Adrenal gland (tissue), 12 donors: ENCODE measurements around the gene ZNF525. TPM values are rescaled to one million over a fixed set of nuclear protein-coding genes. Genes with fewer than 3 reads are reported as not detected.
"Not testable (repeated sequence)": the region's sequence is repeated elsewhere in the genome, so short reads cannot be mapped to it uniquely, and the experiment has no call there.

ENCODE experiments used
- DNase-seq, 7 donors: peaks; one replicate each; pipeline ENCODE4 v3.0.0-alpha.2; 2019 to 2020
- H3K27ac ChIP-seq, 5 donors: fragments of 200-600 bp; sonication (generic) in 4 of 5; 1 replicate in 3 of 5; 2 replicates in 2 of 5; pipeline versions ENCODE4 v1.5.1 to v1.8.0; 2016 to 2020; ENCODE audit warnings: mild to moderate bottlenecking in 1 of 5
- H3K27me3 ChIP-seq: fragments of 200-600 bp; 2 replicates; pipeline ENCODE4 v1.8.0; 2021
- H3K36me3 ChIP-seq, 2 donors: fragments of 200-600 bp; replicated peaks in 1 of 2; 1 replicate in 1 of 2; 2 replicates in 1 of 2; pipeline versions ENCODE4 v1.5.1 to v1.8.0; 2018 to 2022
- H3K4me1 ChIP-seq, 2 donors: fragments of 200-600 bp; replicated peaks in 1 of 2; 1 replicate in 1 of 2; 2 replicates in 1 of 2; pipeline versions ENCODE4 v1.5.1 to v1.8.0; 2018 to 2021
- H3K4me3 ChIP-seq, 4 donors: fragments of 200-600 bp; sonication (generic) in 3 of 4; one replicate each; pipeline ENCODE4 v1.5.1; 2016 to 2018
- H3K9me3 ChIP-seq, 3 donors: fragments of 200-600 bp; sonication (generic) in 1 of 3; replicated peaks in 1 of 3; 1 replicate in 2 of 3; 2 replicates in 1 of 3; pipeline versions ENCODE4 v1.5.1 to v1.8.0; 2016 to 2021
- CTCF ChIP-seq, 6 experiments: fragments of 450-650 bp in 4 of 6; fragments of 200-600 bp in 2 of 6; sonication (generic) in 1 of 6; IDR thresholded peaks; 1 replicate in 5 of 6; 2 replicates in 1 of 6; pipeline versions ENCODE4 v1.5.1 to v1.8.0; 2016 to 2021; ENCODE audit warnings: antibody characterized with exemption in 6 of 6, mild to moderate bottlenecking in 2 of 6, moderate library complexity in 1 of 6
- POLR2A ChIP-seq, 2 donors: fragments of 450-650 bp; IDR thresholded peaks; one replicate each; pipeline ENCODE4 v1.6.1; 2017; ENCODE audit warnings: antibody characterized with exemption in 2 of 2, mild to moderate bottlenecking in 2 of 2, moderate library complexity in 1 of 2
- WGBS, 4 donors: extraction: QIAGEN DNeasy Blood & Tissue Kit in 2 of 4; methylation state at CpG; one replicate each; pipeline versions ENCODE4 v1.1.5 to v1.1.7; 2013 to 2017; 5-methylcytosine and 5-hydroxymethylcytosine counted together
- intact Hi-C, 2 donors: fragments of 100-400 bp; cut with DNase I; formaldehyde crosslinking; loops; one replicate each; pipeline versions ENCODE4 v1.14.1 to v1.15.0; 2022 to 2023
- polyA plus RNA-seq, 3 donors: library from polyadenylated mRNA; stranded (reverse); fragments of 200-250 nt in 2 of 3; fragments of 350-450 nt in 1 of 3; fragmentation: Illumina TruSeq in 1 of 3; extraction: RNeasy Lipid Tissue Mini Kit (QIAGEN cat#74804) in 1 of 3; gene quantifications; one replicate each; pipeline ENCODE4 v1.2.3, GENCODE V29; 2013 to 2014
- total RNA-seq, 9 donors: library from RNA; depleted of rRNA in 4 of 9; stranded (reverse); fragments of >200 nt in 4 of 9; fragments of 120-200 nt in 1 of 9; fragmentation: NEBNext Ultra II Directional in 1 of 9; extraction: Animal tissue kit (Norgen Biotek cat#: 25700) in 1 of 9; gene quantifications; one replicate each; pipeline versions ENCODE4 v1.1.0 to v1.2.4, GENCODE V29; 2013 to 2023
- donor health status: healthy with polysubstance abuse.
- donor health status: Bipolar disorder and iron deficiency.
- donor health status: DM: yes; HTN: yes; CAD: no.
- donor health status: DM: no; HTN: no; CAD: no.
- donor health status: DM: no; HTN: no; CAD: no.
- donor health status: DM: yes; HTN: yes; CAD: no.

Gene ZNF525
- total and polyA plus RNA-seq, 12 donors: 3.0 to 22.5 (median 8.8) TPM

DNA sequence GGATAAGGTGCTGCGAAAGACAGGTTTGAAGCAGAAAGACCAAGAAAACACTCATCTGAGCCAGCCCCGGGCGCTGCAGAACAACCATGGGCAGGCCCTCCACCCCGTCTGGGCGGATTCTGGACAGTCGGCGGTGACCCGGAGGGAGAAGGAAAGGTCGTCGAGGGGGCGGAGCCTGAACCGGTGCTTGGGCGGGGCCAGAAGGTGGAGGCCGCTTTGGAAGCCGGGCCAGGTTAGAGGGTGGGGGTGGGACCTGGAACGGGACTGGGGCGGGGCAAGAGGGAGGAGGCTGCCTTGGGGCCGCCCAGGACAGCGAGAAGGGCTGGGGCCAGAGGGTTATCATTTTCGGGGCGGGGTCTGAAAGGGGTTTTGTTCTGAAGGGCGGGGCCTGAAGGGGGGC is 24.5 kb downstream of the ZNF525 start:
- Histone ChIP-seq H3K36me3 (no peaks in the 10 kb centered on the region), H3K9me3 (no peaks in the 10 kb centered on the region), H3K27me3 (no peaks in the 10 kb centered on the region), H3K4me1 (peaks cover 6 to 8% of the 10 kb centered on the region in 2 donors), H3K27ac (no peak overlapping the region), H3K4me3 (no peak overlapping the region)
- no peak for DNase-seq
- intact Hi-C loops: no loop called here
- WGBS, 4 donors: 33 to 55% (median 37%) methylated on average over 20 to 22 of the region's 22 CpGs
- TF ChIP-seq CTCF (IDR thresholded peaks at IDR 0.05): no peak
- TF ChIP-seq POLR2A (IDR thresholded peaks at IDR 0.05): no peak

- Histone ChIP-seq H3K9me3 (no peaks in the 10 kb centered on the region), H3K27ac (peak overlapping the region in 4 of 5 donors; percentile 25 to 87 (median 83)), H3K36me3 (peaks cover 0 to 5% of the 10 kb centered on the region in 2 donors), H3K4me3 (peak overlapping the region in 2 of 4 donors; percentile 67 to 71), H3K4me1 (peaks cover 13 to 21% of the 10 kb centered on the region in 2 donors), H3K27me3 (no peaks in the 10 kb centered on the region)
- peak; percentile 48 to 80 (median 69) for DNase-seq
- WGBS, 4 donors: 2 to 12% (median 5%) methylated on average over 11 to 18 of the region's 18 CpGs
- TF ChIP-seq CTCF (IDR thresholded peaks at IDR 0.05) (no peak), POLR2A (IDR thresholded peaks at IDR 0.05) (no peak)
- intact Hi-C loops: no loop called here
Measured at GRCh38 chr19:53394522-53394973, 29.0 kb downstream of the ZNF525 start.

DNA sequence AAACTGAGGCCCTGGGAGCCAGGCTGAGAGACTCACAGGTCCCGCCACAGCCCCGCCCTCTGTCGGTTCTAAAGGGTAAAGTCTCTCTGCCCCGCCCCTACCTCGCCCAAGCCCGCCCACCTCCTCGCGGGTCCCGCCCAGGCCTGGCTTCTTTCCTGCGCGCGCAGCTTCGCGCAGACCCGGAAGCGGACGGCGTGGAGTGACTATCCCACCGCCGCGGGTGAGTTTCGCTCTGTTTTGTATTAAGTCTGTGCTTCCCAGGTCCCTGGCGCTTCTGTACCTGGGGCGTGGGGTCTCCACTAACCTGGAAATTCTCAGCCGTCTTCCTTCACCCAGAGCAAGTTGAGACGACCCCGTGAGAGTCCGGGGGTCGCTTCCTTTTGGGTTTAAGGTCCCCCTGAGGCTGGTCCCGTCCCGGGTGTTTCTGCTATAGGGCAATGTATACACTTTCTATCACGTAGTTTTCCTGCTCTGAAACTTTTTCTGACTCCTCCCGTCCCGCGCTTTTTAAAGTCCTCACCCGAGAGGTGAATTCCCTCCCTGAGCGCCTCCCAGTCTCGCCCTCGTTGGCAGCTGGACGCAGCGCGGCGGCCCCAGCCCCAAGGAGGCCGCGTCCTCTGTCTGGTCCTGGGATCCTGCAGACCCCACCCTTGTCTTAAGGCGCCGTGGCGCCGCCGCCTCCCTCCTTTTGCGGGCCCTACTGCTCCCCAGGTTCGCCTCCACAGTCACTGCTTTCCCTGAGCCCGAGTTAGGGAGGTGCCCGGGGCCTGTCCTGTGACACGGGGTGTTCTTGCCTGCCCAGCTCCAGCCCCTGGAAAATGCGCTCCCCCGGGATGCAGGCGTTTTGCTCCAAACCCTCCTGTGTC is 29.7 kb downstream of the ZNF525 start, which contains the start of gene ZNF765:
Gene ZNF765, plus strand, starts transcription at position 176 of the 866 bp plus-strand sequence. CDS start 2,867 bp downstream, outside the sequence.
- intact Hi-C loops: no loop called here
- WGBS, 4 donors: 0 to 1% (median 0%) methylated on average over 35 to 58 of the region's 58 CpGs

DNA sequence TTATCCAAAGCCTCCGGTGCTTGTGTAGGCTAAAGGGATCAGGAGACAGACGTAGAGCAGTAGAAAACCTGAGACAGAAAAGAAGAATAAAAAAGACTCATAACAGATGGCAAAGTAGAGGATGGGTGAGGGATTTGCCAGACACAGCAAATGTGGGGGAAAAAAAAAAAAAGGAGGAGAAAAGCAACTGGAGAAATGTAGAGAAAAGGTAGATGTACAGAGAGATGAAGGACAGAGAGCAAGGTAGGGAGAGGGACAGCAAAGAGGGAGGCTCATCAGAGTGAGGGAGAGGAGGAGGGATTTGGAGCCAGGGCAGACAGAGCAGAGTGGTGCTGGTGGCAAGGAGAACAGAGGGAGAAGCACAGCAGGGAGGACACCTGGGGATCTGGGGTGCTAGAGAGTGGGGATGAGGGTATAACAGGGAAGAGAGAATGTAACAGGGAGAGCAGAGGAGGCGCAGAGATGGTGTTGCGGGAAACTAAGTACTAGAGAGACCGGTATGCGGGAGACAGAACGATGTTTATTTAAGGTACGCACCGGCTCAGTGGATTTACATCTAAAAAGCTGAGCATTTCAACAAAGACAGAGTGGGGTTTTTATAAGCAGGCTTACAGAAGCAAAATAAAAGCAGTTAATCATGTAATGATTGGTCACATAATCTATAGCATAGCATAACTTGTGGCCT is 30.5 kb downstream of the ZNF525 start:
- intact Hi-C loops, DNase-seq, H3K27me3 ChIP-seq, H3K9me3 ChIP-seq: not testable (repeated sequence)
- H3K4me3 ChIP-seq: peak overlapping the region; percentile 27 to 71 (median 55)
- H3K4me1 ChIP-seq: peaks cover 13 to 21% of the 10 kb centered on the region in 2 donors
- peaks cover 0 to 14% of the 10 kb centered on the region in 2 donors for H3K36me3 ChIP-seq
- 8 to 15% (median 8%) methylated on average over 9 of the region's 9 CpGs for WGBS, 4 donors
- peak overlapping the region in 3 of 5 donors; percentile 81 to 87 (median 85) for H3K27ac ChIP-seq

More for the DNA sequence above, 29.7 kb downstream of the ZNF525 start, which contains the start of gene ZNF765:
- Histone ChIP-seq H3K27ac (peak within 1 kb of the TSS in 4 of 5 donors; percentile 26 to 87 (median 83)), H3K36me3 (peaks cover 0 to 11% of the 10 kb centered on the region in 2 donors), H3K4me1 (peaks cover 13 to 21% of the 10 kb centered on the region in 2 donors), H3K4me3 (peak within 1 kb of the TSS; percentile 27 to 71 (median 55)), H3K27me3 (no peaks in the 10 kb centered on the region), H3K9me3 (no peaks in the 10 kb centered on the region)
- peak; percentile 95 to 98 (median 97) for DNase-seq
- TF ChIP-seq POLR2A (IDR thresholded peaks at IDR 0.05) (peak in 1 of 2 donors; percentile 70), CTCF (IDR thresholded peaks at IDR 0.05) (peak; percentile 22 to 52 (median 46))
